Chondrocyte (in vitro differentiated cells): ENCODE results near the gene MELK. TPM values are rescaled to one million over a fixed set of nuclear protein-coding genes. Genes with fewer than 3 reads are reported as not detected.
"Not testable (repeated sequence)": the region's sequence is repeated elsewhere in the genome, so short reads cannot be mapped to it uniquely, and the experiment has no call there.

Source experiments
- DNase-seq: peaks from one replicate; pipeline ENCODE4 v3.0.0; 2021; ENCODE audit warnings: mixed read lengths, low spot score
- H3K27ac Mint-ChIP-seq: one replicate; pipeline ENCODE4 v1.8.0; 2021; ENCODE audit warnings: mild to moderate bottlenecking, moderate library complexity, mixed read lengths; ENCODE audit not compliant: unreplicated experiment
- H3K27me3 Mint-ChIP-seq: 2 replicates; pipeline ENCODE4 v1.8.0; 2021; ENCODE audit warnings: low read depth, mixed read lengths
- H3K36me3 Mint-ChIP-seq: 2 replicates; pipeline ENCODE4 v1.8.0; 2021; ENCODE audit warnings: low read depth, mixed read lengths
- H3K4me1 Mint-ChIP-seq: 2 replicates; pipeline ENCODE4 v1.8.0; 2021; ENCODE audit warnings: low read depth, mild to moderate bottlenecking, mixed read lengths
- H3K4me3 Mint-ChIP-seq: one replicate; pipeline ENCODE4 v1.8.0; 2021; ENCODE audit warnings: mild to moderate bottlenecking, moderate library complexity, mixed read lengths; ENCODE audit not compliant: unreplicated experiment
- H3K9me3 Mint-ChIP-seq: 2 replicates; pipeline ENCODE4 v1.8.0; 2021; ENCODE audit warnings: low read depth, mixed read lengths
- total RNA-seq: library from RNA; stranded (reverse); gene quantifications from 3 replicates; pipeline ENCODE4 v1.2.1, GENCODE V29; 2021
- TF ChIP-seq, protein P1 (sequence below): fragments of 200-600 bp; sonication (generic); IDR thresholded peaks from 2 replicates; pipeline ENCODE4 v1.5.0; 2021; ENCODE audit warnings: antibody characterized with exemption, mild to moderate bottlenecking, moderate library complexity

Gene MELK
- total RNA-seq, 1 donor from 2014 or later: 10.4 TPM

GRCh38 chr9:36566813-36567221 is 5.9 kb upstream of the MELK start:
- Mint-ChIP-seq H3K27me3 (no peaks in the 10 kb centered on the region), H3K9me3 (no peaks in the 10 kb centered on the region), H3K4me3 (peak overlapping the region; percentile 33), H3K4me1 (peaks cover 13% of the 10 kb centered on the region), H3K36me3 (no peaks in the 10 kb centered on the region), H3K27ac (peak overlapping the region; percentile 99)
- TF ChIP-seq, protein P1, sequence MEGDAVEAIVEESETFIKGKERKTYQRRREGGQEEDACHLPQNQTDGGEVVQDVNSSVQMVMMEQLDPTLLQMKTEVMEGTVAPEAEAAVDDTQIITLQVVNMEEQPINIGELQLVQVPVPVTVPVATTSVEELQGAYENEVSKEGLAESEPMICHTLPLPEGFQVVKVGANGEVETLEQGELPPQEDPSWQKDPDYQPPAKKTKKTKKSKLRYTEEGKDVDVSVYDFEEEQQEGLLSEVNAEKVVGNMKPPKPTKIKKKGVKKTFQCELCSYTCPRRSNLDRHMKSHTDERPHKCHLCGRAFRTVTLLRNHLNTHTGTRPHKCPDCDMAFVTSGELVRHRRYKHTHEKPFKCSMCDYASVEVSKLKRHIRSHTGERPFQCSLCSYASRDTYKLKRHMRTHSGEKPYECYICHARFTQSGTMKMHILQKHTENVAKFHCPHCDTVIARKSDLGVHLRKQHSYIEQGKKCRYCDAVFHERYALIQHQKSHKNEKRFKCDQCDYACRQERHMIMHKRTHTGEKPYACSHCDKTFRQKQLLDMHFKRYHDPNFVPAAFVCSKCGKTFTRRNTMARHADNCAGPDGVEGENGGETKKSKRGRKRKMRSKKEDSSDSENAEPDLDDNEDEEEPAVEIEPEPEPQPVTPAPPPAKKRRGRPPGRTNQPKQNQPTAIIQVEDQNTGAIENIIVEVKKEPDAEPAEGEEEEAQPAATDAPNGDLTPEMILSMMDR: no peak
- peak; percentile 33 for DNase-seq

DNA sequence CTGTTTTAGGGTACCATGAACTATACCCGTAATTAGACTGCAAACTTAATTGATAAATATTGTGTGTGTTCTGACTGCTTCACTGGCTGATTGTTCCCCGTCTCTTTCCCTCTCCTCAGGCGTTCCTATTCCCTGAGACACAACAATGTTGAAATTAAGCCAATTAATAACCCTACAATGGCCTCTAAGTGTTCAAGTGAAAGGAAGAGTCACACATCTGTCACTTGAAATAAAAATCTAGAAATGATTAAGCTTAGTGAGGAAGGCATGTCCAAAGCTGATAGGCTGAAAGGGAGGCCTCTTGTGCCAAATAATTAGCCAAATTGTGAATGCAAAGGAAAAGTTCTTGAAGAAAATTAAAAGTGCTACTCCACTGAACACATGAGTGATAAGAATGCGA is 4.0 kb upstream of the MELK start:
- H3K9me3 Mint-ChIP-seq, H3K27me3 Mint-ChIP-seq, H3K27ac Mint-ChIP-seq, DNase-seq, H3K4me3 Mint-ChIP-seq, H3K36me3 Mint-ChIP-seq: not testable (repeated sequence)
- H3K4me1 Mint-ChIP-seq: peaks cover 19% of the 10 kb centered on the region

- Mint-ChIP-seq H3K4me3 (no peak overlapping the region), H3K36me3 (no peaks in the 10 kb centered on the region), H3K27me3 (no peaks in the 10 kb centered on the region)
Measured at GRCh38 chr9:36571333-36571732, 1.4 kb upstream of the MELK start.

GRCh38 chr9:36574045-36574444 is 1.4 kb downstream of the MELK start:
- H3K4me3 Mint-ChIP-seq: peak overlapping the region; percentile 90
- H3K9me3 Mint-ChIP-seq, H3K27me3 Mint-ChIP-seq, H3K36me3 Mint-ChIP-seq, H3K27ac Mint-ChIP-seq, DNase-seq: not testable (repeated sequence)
- H3K4me1 Mint-ChIP-seq: peaks cover 26% of the 10 kb centered on the region

More at GRCh38 chr9:36571333-36571732, 1.4 kb upstream of the MELK start:
- peaks cover 37% of the 10 kb centered on the region for H3K4me1 Mint-ChIP-seq
- no peak overlapping the region for H3K27ac Mint-ChIP-seq
- H3K9me3 Mint-ChIP-seq: no peaks in the 10 kb centered on the region
- TF ChIP-seq, protein P1: no peak
- DNase-seq: no peak

DNA sequence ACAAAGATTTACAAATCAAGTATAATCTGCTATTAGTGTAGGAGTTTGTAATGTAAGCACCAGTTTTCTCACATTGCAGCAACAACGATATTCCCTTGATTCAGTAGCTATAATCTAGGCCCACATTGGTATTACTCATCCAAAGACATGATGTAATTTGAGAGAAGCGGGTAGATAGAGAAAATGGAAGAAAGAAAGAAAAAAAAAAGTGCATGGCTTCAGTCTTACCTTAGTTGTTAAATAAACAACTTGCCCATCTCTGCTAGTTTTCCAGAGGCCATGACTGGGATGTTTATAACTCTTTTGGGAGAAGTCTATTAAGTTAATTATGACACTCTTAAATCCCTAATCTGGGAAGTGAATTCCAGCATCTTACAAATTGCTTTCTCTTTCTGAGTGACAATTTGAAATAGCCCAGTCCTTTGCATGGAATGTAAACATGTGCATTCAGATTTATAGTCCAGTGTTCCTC is 2.8 kb downstream of the MELK start:
- no peaks in the 10 kb centered on the region for H3K9me3 Mint-ChIP-seq
- TF ChIP-seq, protein P1: no peak
- no peak overlapping the region for H3K4me3 Mint-ChIP-seq
- peaks cover 26% of the 10 kb centered on the region for H3K4me1 Mint-ChIP-seq
- H3K27ac Mint-ChIP-seq: peak overlapping the region; percentile 55
- no peaks in the 10 kb centered on the region for H3K36me3 Mint-ChIP-seq
- no peak for DNase-seq
- H3K27me3 Mint-ChIP-seq: no peaks in the 10 kb centered on the region

DNA sequence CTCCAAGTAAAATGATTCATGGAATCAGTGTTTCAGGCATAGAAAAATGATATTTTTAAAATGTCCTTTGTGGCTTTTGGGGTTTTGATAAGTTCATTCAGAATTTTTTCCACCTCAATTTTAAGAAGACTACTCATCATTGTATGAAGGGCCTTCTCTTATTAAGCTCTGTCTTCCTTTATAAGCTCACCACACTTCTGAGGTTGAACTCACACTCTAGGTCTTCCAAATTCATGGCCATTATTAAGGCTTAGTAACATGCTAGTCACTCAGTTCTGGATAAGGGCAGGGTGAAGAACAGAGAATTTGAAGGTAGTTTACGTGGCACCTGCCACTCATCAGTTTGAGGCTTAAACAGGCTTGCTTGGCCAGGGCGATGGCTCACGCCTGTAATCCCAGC is 4.2 kb downstream of the MELK start:
- peaks cover 26% of the 10 kb centered on the region for H3K4me1 Mint-ChIP-seq
- H3K27ac Mint-ChIP-seq: no peak overlapping the region
- no peak for DNase-seq
- TF ChIP-seq, protein P1: no peak
- H3K27me3 Mint-ChIP-seq: no peaks in the 10 kb centered on the region
- H3K4me3 Mint-ChIP-seq: no peak overlapping the region
- H3K9me3 Mint-ChIP-seq: no peaks in the 10 kb centered on the region
- no peaks in the 10 kb centered on the region for H3K36me3 Mint-ChIP-seq
